RWPE2 (cell line): ENCODE results near the gene MORC1.

Experiments used
- ATAC-seq: fragments of 200-7000 bp; cut with Tn5 transposase; 3 replicates; pipeline ENCODE4 v1.9.1; 2021; ENCODE audit warnings: low read depth
- DNase-seq: peaks from one replicate; pipeline ENCODE4 v3.0.0-alpha.2; 2020; ENCODE audit warnings: low spot score
- H3K27ac ChIP-seq: fragments of 450-650 bp; 2 replicates; pipeline ENCODE4 v1.5.1; 2017; ENCODE audit warnings: mild to moderate bottlenecking; ENCODE audit not compliant: poor library complexity, severe bottlenecking
- H3K27me3 ChIP-seq: fragments of 250-450 bp; sonication (Bioruptor Pico); 2 replicates; pipeline ENCODE4 v1.5.1; 2021; ENCODE audit warnings: mild to moderate bottlenecking, moderate library complexity; ENCODE audit not compliant: insufficient read depth, poor library complexity, severe bottlenecking
- H3K36me3 ChIP-seq: fragments of 250-450 bp; sonication (Bioruptor Pico); 2 replicates; pipeline ENCODE4 v1.5.1; 2020; ENCODE audit warnings: low read depth, mild to moderate bottlenecking, moderate library complexity
- H3K4me1 ChIP-seq: fragments of 250-450 bp; sonication (Bioruptor Pico); 2 replicates; pipeline ENCODE4 v1.5.1; 2021; ENCODE audit warnings: mild to moderate bottlenecking, moderate library complexity; ENCODE audit not compliant: insufficient read depth, poor library complexity, severe bottlenecking
- H3K4me3 ChIP-seq: fragments of 250-450 bp; sonication (Bioruptor Pico); 2 replicates; pipeline ENCODE4 v1.5.1; 2021; ENCODE audit warnings: mild to moderate bottlenecking, moderate library complexity; ENCODE audit not compliant: severe bottlenecking
- H3K9me3 ChIP-seq: fragments of 250-450 bp; sonication (Bioruptor Pico); 2 replicates; pipeline ENCODE4 v1.5.1; 2021; ENCODE audit warnings: mild to moderate bottlenecking, moderate library complexity; ENCODE audit not compliant: severe bottlenecking
- TF ChIP-seq, protein P1 (sequence below): fragments of 450-650 bp; IDR thresholded peaks from one replicate; pipeline ENCODE4 v1.5.1; 2017; ENCODE audit warnings: mild to moderate bottlenecking, moderate library complexity; ENCODE audit not compliant: poor library complexity, severe bottlenecking

MORC1 gene

DNA sequence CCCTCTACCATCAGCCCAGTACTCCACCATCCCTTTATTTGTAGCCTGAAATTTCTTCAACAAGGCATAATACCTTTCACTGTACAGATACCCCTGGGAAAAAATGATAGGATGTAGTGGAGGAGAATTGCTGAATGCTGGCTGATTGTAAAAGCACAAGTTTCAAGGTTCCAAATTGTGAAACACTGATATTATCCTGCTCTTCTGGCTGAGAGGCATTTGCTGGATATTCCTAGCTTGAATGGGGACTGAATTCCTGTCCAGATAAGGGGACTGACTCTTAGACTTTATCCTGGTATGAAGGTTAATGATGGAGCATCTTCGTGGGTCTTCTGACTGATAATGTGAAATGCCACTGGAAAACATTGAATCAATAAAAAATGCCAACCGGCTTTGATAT lies 9.6 kb upstream of the MORC1 start:
- H3K9me3 ChIP-seq: no peaks in the 10 kb centered on the region
- ATAC-seq: no peak

DNA sequence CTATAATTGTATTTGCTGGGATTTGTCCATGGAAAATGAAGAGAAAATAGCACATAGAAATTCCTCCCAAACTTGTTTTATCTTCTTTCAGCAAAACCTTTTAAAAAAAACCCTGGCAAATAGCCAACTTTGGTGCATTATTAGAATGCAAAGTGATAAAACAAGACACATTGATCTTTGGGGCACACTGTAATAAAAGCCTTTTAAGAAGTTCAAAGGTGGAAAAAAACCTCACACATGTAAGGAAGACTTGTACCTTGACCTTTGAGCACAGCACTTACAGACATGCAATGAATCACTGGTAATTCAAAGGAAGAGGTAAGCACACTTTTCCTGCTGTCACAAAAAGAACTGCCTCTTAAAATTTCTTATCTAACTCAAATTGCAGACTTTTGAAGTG lies 8.0 kb upstream of the MORC1 start:
- no peak for ATAC-seq
- no peaks in the 10 kb centered on the region for H3K9me3 ChIP-seq
- no peaks in the 10 kb centered on the region for H3K36me3 ChIP-seq
- TF ChIP-seq, protein P1, sequence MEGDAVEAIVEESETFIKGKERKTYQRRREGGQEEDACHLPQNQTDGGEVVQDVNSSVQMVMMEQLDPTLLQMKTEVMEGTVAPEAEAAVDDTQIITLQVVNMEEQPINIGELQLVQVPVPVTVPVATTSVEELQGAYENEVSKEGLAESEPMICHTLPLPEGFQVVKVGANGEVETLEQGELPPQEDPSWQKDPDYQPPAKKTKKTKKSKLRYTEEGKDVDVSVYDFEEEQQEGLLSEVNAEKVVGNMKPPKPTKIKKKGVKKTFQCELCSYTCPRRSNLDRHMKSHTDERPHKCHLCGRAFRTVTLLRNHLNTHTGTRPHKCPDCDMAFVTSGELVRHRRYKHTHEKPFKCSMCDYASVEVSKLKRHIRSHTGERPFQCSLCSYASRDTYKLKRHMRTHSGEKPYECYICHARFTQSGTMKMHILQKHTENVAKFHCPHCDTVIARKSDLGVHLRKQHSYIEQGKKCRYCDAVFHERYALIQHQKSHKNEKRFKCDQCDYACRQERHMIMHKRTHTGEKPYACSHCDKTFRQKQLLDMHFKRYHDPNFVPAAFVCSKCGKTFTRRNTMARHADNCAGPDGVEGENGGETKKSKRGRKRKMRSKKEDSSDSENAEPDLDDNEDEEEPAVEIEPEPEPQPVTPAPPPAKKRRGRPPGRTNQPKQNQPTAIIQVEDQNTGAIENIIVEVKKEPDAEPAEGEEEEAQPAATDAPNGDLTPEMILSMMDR: no peak
- H3K27ac ChIP-seq: no peak overlapping the region
- H3K4me1 ChIP-seq: no peaks in the 10 kb centered on the region
- no peak overlapping the region for H3K4me3 ChIP-seq
- no peaks in the 10 kb centered on the region for H3K27me3 ChIP-seq
- no peak for DNase-seq

More for the DNA sequence above, 9.6 kb upstream of the MORC1 start:
- Histone ChIP-seq H3K4me1 (no peaks in the 10 kb centered on the region), H3K27me3 (no peaks in the 10 kb centered on the region), H3K4me3 (no peak overlapping the region), H3K36me3 (no peaks in the 10 kb centered on the region), H3K27ac (no peak overlapping the region)
- DNase-seq: no peak
- TF ChIP-seq, protein P1: no peak

DNA sequence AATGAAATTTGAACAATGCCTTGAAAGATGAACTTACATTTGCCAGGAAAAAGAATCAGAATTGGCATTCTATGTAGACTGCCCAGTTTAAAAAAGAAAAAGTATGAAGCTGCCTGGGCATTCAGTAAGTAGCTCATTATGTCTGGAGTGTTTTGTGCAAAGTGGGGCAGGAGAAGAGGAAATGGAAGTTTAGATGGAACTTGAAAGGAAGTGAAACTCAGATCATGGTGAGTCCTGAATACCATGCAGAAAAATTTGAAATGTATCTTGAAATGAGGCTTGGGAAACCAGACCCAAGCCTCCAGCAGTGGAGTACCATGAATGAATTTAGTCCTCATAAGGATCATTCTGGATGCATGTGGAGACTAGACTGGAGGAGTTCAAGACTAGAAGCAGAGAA lies 4.8 kb upstream of the MORC1 start:
- ATAC-seq (no peak), DNase-seq (no peak)
- no peak overlapping the region for H3K4me3 ChIP-seq
- H3K4me1 ChIP-seq: no peaks in the 10 kb centered on the region
- H3K36me3 ChIP-seq: no peaks in the 10 kb centered on the region
- H3K27ac ChIP-seq: no peak overlapping the region
- no peaks in the 10 kb centered on the region for H3K9me3 ChIP-seq
- H3K27me3 ChIP-seq: no peaks in the 10 kb centered on the region
- TF ChIP-seq, protein P1: no peak

DNA sequence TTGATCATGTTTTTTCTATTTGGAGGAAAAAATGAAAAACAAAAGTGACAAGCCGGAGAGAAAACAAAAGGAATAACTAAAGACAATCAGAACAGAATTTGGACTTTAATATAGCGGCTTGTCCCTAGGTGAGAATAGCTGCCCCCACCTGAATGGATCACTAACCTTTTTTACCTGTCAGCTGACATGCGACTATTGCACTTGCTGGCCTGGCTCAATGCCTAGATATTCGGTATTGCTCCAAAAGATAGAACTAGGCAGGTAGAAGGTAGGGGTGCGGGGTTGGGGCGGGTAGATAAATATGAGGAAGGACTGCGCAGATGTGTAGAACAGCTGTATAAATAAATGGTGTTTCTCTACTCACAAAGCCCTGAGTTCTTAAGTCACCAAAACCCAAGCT lies 650 bp upstream of the MORC1 start:
- Histone ChIP-seq H3K27ac (no peak overlapping the region), H3K36me3 (no peaks in the 10 kb centered on the region), H3K27me3 (peaks cover 9% of the 10 kb centered on the region), H3K4me1 (no peaks in the 10 kb centered on the region), H3K9me3 (no peaks in the 10 kb centered on the region), H3K4me3 (no peak overlapping the region)
- TF ChIP-seq, protein P1: no peak
- ATAC-seq (no peak), DNase-seq (no peak)

DNA sequence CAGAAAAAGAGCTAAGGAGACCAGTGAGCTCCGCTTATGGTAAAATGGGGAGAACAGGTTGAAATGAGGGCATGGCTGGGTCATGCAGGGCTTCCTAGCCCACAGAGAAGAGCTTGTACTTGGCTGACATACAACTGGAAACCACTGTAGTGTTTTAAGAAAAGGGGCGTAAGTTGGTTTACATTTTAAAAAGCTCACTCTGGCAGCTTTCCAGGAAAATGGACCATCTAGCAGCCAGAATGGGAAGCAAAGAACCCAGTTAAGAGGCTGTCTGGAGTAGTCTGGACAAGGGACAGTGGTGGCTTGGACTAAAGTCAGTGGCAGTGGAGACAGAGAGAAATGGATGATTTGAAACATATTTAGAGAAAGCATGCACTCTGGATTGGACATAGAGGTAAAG lies 1.9 kb downstream of the MORC1 start:
- H3K9me3 ChIP-seq: no peaks in the 10 kb centered on the region
- peaks cover 9% of the 10 kb centered on the region for H3K27me3 ChIP-seq
- DNase-seq: no peak
- H3K4me1 ChIP-seq: no peaks in the 10 kb centered on the region
- H3K27ac ChIP-seq: no peak overlapping the region
- H3K4me3 ChIP-seq: no peak overlapping the region
- ATAC-seq: no peak
- H3K36me3 ChIP-seq: no peaks in the 10 kb centered on the region
- TF ChIP-seq, protein P1: no peak
